ENCODE measurements around the gene CLASP1.

The CLASP1 gene

GRCh38 chr2:121603185-121603584 is 46.1 kb downstream of the CLASP1 start:
- TF ChIP-seq CTCF (IDR thresholded peaks at IDR 0.05; ENCODE audit: extremely low read depth, missing control alignments) = no peak
- DNase-seq (ENCODE audit: low spot score) = no peak

GRCh38 chr2:121599963-121600651 is 49.2 kb downstream of the CLASP1 start:
- TF ChIP-seq CTCF (IDR thresholded peaks at IDR 0.05; ENCODE audit: extremely low read depth, missing control alignments) = no peak
- peak; percentile 37 for DNase-seq (ENCODE audit: low spot score)

GRCh38 chr2:121598087-121598486 is 51.2 kb downstream of the CLASP1 start:
- no peak for DNase-seq (ENCODE audit: low spot score)
- TF ChIP-seq CTCF (IDR thresholded peaks at IDR 0.05; ENCODE audit: extremely low read depth, missing control alignments) = no peak

GRCh38 chr2:121596221-121597080 is 52.8 kb downstream of the CLASP1 start:
- peak; percentile 33 for TF ChIP-seq CTCF (IDR thresholded peaks at IDR 0.05; ENCODE audit: extremely low read depth, missing control alignments)
- DNase-seq (ENCODE audit: low spot score) = peak; percentile 37

GRCh38 chr2:121595012-121595891 is 54.0 kb downstream of the CLASP1 start:
- TF ChIP-seq CTCF (IDR thresholded peaks at IDR 0.05; ENCODE audit: extremely low read depth, missing control alignments) = no peak
- no peak for DNase-seq (ENCODE audit: low spot score)

- TF ChIP-seq CTCF (IDR thresholded peaks at IDR 0.05; ENCODE audit: extremely low read depth, missing control alignments) = no peak
- DNase-seq (ENCODE audit: low spot score) = no peak
These were observed 58.1 kb downstream of the CLASP1 start for GRCh38 chr2:121591199-121591598.
